ENCODE data around the gene ACAP3.

The ACAP3 gene

GRCh38 chr1:1286313-1287261, 21.1 kb downstream of the ACAP3 start:
- DNase-seq (ENCODE audit: low read depth in 2 of 2) = no peak

- DNase-seq (ENCODE audit: low read depth in 2 of 2) = no peak
Observed at GRCh38 chr1:1285611-1286311, 22.0 kb downstream of the ACAP3 start.

- no peak for DNase-seq (ENCODE audit: low read depth in 2 of 2)
Observed at GRCh38 chr1:1285102-1285571, 22.6 kb downstream of the ACAP3 start.

- DNase-seq (ENCODE audit: low read depth in 2 of 2) = no peak
Observed at GRCh38 chr1:1284221-1285101, 23.3 kb downstream of the ACAP3 start.

- DNase-seq (ENCODE audit: low read depth in 2 of 2) = no peak
Observed at GRCh38 chr1:1283821-1284220, 23.9 kb downstream of the ACAP3 start.

- no peak for DNase-seq (ENCODE audit: low read depth in 2 of 2)
Observed at GRCh38 chr1:1282998-1283397, 24.7 kb downstream of the ACAP3 start.

- DNase-seq (ENCODE audit: low read depth in 2 of 2) = no peak
Observed at GRCh38 chr1:1281533-1282321, 26.0 kb downstream of the ACAP3 start.

- no peak for DNase-seq (ENCODE audit: low read depth in 2 of 2)
Observed at GRCh38 chr1:1280782-1281481, 26.8 kb downstream of the ACAP3 start.

- DNase-seq (ENCODE audit: low read depth in 2 of 2) = no peak
Observed at GRCh38 chr1:1279028-1279427, 28.7 kb downstream of the ACAP3 start.

- DNase-seq (ENCODE audit: low read depth in 2 of 2) = no peak
Observed at GRCh38 chr1:1278620-1279019, 29.1 kb downstream of the ACAP3 start.

- DNase-seq (ENCODE audit: low read depth in 2 of 2) = no peak
Observed at GRCh38 chr1:1275836-1276235, 31.9 kb downstream of the ACAP3 start.

- no peak for DNase-seq (ENCODE audit: low read depth in 2 of 2)
Observed at GRCh38 chr1:1274931-1275431, 32.7 kb downstream of the ACAP3 start.

GRCh38 chr1:1274299-1274930, 33.3 kb downstream of the ACAP3 start:
- DNase-seq (ENCODE audit: low read depth in 2 of 2) = no peak

- peak; percentile 92 to 94 for DNase-seq (ENCODE audit: low read depth in 2 of 2)
Observed at GRCh38 chr1:1273512-1274298, 34.0 kb downstream of the ACAP3 start, which contains the start of gene UBE2J2. TSS of gene UBE2J2 (minus strand) at chr1:1273854. CDS start at chr1:1267992, 5,862 bp downstream.

- DNase-seq (ENCODE audit: low read depth in 2 of 2) = no peak
Observed at GRCh38 chr1:1273209-1273511, 34.6 kb downstream of the ACAP3 start.

GRCh38 chr1:1272341-1273208, 35.2 kb downstream of the ACAP3 start:
- DNase-seq (ENCODE audit: low read depth in 2 of 2) = no peak

- DNase-seq (ENCODE audit: low read depth in 2 of 2) = no peak
Observed at GRCh38 chr1:1270813-1271212, 36.9 kb downstream of the ACAP3 start.

GRCh38 chr1:1268284-1268682, 39.4 kb downstream of the ACAP3 start:
- no peak for DNase-seq (ENCODE audit: low read depth in 2 of 2)
